Erythroblast (primary cell): ENCODE measurements around the gene DPH6.
"Not testable (repeated sequence)": the region's sequence is repeated elsewhere in the genome, so short reads cannot be mapped to it uniquely, and the experiment has no call there.

Experiments used
- GATA1 ChIP-seq: IDR thresholded peaks from 2 replicates; pipeline ENCODE4 v1.6.1; 2011; ENCODE audit warnings: low read depth, mild to moderate bottlenecking, control low read depth, low read length, moderate library complexity
- POLR2A ChIP-seq: IDR thresholded peaks from 2 replicates; pipeline ENCODE4 v1.6.1; 2011; ENCODE audit warnings: mild to moderate bottlenecking, low read length

DNA sequence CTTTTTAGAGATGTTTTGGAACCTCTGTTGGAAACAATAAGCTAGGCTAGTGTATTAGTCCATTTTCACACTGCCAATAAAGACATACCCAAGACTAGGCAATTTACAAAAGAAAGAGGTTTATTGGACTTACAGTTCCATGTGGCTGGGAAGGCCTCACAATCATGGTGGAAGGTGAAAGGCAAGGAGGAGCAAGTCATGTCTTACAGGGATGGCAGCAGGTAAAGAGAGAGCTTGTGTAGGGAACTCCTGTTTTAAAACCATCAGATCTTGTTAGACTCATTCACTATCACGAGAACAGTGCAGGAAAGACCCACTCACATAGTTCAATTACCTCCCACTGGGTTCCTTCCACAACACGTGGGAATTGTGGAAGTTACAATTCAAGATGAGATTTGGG is 46.0 kb upstream of the DPH6 start:
- not testable (repeated sequence) for TF ChIP-seq POLR2A, GATA1
